Hindlimb muscle (tissue), 1 donor: Measurements from ENCODE around the gene MCM9. TPM values are rescaled to one million over a fixed set of nuclear protein-coding genes. Genes with fewer than 3 reads are reported as not detected.
A peak's percentile ranks its signal among the peaks of the same experiment; 100 is the strongest.

Experiments
- DNase-seq: peaks from one replicate; pipeline ENCODE4 v3.0.0-alpha.2; 2013
- polyA plus RNA-seq: library from polyadenylated mRNA; unstranded; fragments of 120-200 nt; gene quantifications from one replicate; pipeline ENCODE4 v1.2.1, GENCODE V29; 2013; ENCODE audit not compliant: insufficient read length

Gene MCM9
- 14.1 TPM for polyA plus RNA-seq

GRCh38 chr6:118934461-118935330 lies at the start of gene MCM9:
TSS of gene MCM9 (minus strand) at chr6:118935159. CDS start at chr6:118931723, 3,436 bp downstream.
- DNase-seq, result peak; percentile 93

DNA sequence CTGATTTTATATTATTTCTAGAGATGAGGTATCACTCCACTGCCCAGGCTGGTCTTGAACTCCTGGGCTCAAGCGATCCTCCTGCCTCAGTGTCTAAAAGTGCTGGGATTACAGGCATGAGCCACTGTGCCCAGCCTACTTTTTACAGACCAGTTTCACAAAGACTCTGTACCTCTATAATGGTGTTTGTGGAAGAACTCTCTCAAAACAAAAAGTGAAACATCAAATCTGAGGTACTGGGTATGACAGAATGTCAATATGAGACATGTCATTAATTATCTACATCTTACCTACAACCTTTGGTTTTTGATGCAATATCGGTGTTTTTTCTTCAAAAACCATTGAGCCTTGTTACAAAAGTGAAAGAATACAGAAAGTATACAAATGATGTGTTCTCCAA lies 49.4 kb upstream of the MCM9 start:
- DNase-seq, result no peak

DNA sequence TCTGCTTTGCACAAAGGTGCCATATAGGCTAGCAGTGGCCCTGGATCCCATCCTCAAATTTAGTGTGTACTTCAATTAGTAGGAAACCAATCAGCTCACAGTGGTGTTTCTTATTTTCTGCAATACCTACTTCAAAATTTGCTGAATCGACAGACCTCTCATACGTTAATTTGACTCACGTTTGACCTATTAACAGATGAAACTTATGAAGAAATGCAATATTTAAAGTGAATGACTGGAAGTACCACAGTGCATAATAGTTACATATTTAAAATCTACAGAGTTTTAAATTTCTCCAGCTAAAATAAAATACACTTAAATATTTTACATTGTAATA lies 47.6 kb upstream of the MCM9 start:
- no peak for DNase-seq

DNA sequence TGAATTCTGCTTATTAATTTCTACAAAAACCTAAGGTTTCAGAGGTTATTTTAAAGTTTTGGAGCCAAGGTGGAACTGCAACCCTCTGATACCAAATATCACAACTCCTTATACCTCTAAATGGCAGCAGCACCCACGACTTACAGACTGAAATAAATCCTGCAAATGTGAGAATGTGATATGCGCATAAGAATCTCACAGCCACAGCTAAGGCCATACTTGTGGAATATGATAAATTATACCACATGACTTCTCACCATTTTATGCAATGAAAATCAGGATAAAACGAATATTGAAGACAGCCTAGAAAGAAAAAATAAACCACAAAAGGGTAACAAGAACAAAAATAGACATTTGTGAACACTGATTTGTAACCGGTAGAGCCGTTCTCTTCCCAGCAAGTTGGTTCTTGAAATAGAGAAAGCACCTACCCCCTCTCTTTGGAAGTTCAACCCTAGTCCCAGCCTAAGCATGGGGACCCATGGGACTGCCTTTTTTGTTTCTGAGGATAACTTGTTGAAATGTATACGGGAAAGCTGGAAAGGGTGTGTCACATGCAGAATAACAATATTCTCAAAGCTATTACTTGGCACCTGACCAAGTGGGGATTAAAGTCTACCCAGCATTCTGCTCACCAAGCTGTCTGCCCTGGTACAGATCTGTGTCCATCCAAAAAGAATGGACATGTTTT lies 47.1 kb upstream of the MCM9 start:
- no peak for DNase-seq

GRCh38 chr6:118980063-118980462 lies 45.1 kb upstream of the MCM9 start:
- no peak for DNase-seq

- DNase-seq, result no peak
Observed at GRCh38 chr6:118974790-118975189, 39.8 kb upstream of the MCM9 start.

GRCh38 chr6:118971682-118972081 lies 36.7 kb upstream of the MCM9 start:
- DNase-seq, result no peak

GRCh38 chr6:118970866-118971265 lies 35.9 kb upstream of the MCM9 start:
- DNase-seq, result no peak

- DNase-seq, result peak; percentile 30
Observed at GRCh38 chr6:118968416-118968815, 33.5 kb upstream of the MCM9 start.

DNA sequence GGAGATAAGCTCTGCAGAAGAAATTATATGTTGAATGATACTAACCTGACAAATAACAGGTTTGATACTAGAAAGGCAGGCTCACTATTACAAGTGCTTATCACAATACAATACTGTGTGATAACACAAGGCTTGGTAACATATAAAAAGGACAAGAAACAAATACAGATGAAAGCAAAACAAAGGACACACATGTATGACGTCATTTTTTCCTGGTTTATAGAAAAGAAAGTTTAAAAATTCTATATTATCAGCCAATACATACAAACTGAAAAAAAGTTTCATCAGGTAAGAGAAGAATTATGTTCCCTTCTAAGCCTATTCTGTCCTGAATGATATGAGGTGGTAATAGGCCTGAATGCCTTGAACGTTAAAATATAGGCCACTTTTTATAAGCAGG lies 32.3 kb upstream of the MCM9 start:
- DNase-seq, result no peak

DNA sequence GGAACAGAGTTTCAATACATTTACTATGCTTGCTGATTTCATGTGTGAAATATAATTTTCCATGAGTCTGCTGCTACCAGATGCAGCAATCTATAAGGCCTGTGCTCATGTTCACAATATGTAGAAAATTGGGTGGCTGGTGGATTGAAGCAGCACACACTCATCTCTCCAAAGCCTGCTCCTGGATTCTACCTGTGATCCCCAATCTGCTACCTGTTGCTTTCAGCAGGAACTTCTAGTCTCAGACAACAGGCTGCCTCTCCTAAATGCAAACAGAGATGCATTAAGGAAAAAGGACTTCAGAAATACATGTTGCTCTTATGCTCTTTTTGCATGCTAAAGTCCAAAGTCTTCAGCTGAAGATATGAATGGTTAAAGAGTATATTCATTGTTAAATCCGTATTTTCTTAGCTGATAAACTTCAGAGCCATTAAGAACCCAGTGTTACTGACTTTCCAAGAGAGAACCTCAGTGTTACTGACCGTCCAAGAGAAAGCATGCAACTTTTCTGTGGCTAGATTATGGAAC lies 30.9 kb upstream of the MCM9 start:
- no peak for DNase-seq

- DNase-seq, result no peak
Observed at GRCh38 chr6:118965371-118965770, 30.4 kb upstream of the MCM9 start.

GRCh38 chr6:118963003-118963402 lies 28.0 kb upstream of the MCM9 start:
- DNase-seq, result no peak

GRCh38 chr6:118959903-118960302 lies 24.9 kb upstream of the MCM9 start:
- DNase-seq, result no peak

- no peak for DNase-seq
Observed at GRCh38 chr6:118953391-118953790, 18.4 kb upstream of the MCM9 start.

DNA sequence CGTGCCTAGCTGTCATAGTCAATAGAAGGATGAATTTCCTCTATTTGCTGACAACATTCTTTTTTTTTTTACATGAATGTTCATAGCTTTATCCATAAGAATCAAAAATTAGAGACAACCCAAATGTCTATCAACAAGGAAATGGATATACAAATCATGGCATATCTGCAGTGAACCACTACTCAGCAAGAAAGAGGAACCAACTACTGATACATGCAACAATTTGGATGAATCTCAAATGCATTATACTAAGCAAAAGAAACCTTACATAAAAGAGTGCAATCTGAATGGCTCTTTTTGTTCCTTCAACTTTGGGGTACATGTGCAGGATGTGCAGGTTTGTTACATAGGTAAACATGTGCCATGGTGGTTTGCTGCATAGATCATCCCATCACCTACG lies 17.7 kb upstream of the MCM9 start:
- no peak for DNase-seq

DNA sequence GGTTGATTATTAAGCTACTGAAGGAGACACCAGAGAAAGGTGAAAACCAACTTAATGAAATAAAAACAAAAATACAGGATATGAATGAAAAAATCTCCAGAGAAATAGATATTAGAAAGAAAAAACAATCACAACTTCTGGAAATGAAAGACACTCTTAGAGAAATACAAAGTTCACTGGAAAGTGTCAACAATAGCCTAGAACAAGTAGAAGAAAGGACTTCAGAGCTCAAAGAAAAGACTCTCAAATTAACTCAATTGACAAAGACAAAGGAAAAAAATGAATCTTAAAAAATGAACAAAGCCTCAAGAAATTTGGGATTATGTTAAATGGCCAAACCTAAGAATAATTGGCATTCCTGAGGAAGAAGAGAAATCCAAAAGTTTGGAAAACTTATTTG lies 10.3 kb upstream of the MCM9 start:
- no peak for DNase-seq

DNA sequence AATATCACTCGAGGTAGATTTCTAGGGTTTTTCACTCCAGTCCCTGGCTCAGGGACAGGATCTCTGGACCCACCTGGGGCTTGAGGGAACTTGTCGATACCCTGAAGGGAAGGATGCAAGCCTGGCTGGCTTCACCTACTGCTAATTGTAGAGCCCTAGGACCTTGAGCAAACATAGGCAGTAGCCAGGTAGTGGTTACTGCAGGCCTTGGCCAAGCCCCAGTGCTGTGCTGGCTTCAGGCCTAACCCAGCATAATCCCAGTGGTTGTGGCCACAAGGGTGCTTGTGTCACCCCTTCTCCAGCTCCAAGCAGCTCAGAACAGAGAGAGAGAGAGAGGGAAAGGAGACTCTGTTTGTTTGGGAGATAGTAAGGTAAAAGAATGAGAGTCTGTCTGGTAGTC lies 5.8 kb upstream of the MCM9 start:
- DNase-seq, result no peak

DNA sequence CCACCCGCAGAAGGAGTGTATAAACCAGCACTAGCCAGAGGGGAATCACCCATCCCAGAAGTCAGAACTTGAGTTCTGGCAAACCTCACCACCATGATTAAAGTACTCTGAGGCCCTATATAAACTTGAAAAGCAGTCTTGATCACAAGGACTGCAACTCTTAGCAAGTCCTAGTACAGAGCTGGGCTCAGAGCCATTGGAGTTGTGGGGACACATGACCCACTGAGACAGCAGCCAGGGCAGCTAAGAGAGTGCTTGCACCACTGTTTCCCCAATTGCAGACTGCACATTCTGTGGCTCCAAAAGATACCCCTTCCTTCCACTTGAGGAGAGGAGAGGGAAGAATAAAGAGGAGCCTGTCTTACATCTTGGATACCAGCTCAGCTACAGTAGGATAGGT lies 4.7 kb upstream of the MCM9 start:
- no peak for DNase-seq

- DNase-seq, result no peak
Observed at GRCh38 chr6:118935978-118936703, 1.2 kb upstream of the MCM9 start.

DNA sequence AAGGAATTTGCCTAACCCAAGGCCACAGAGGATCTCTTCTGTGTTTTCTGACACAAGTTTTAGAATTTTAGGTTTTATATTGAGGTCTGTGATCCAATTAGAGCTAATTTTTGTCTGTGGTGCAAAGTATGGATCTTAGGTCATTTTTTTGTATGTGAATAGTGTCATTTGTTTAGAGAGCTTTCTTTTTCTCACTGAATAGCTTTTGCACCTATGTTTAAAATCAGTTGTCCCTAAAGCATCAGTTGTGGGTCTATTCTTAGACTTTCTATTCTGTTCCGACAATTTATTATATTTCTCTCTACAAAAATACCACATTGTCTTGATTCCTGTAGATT lies 341 bp upstream of the MCM9 start:
- no peak for DNase-seq

- DNase-seq, result no peak
Observed at GRCh38 chr6:118933855-118934460, 1.0 kb downstream of the MCM9 start.

DNA sequence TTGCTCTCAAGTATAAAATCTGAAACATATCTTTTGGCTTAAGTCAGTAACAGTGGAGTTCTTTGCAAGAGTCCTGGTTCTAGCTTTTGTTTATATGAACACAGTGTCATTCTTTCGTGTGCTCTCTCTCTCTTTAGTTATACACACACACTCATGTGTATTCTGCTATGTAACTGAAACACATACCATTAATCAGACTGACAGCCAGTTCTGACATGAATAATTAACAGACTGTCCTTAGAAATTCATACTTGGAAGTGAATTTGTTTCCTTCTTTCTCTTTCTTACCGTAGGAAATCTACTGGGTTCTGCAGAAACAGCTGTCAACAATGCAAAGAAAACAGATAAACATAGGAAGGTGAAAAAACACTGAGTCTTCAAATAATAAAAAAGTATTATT lies 2.5 kb downstream of the MCM9 start:
- DNase-seq, result no peak
